Large intestine (tissue), 3 donors: ENCODE data around the gene OR51F2. TPM values are rescaled to one million over a fixed set of nuclear protein-coding genes. Genes with fewer than 3 reads are reported as not detected.
"Not testable (repeated sequence)": the region's sequence is repeated elsewhere in the genome, so short reads cannot be mapped to it uniquely, and the experiment has no call there.

ENCODE experiments used
- DNase-seq, 2 donors: peaks; one replicate each; pipeline versions ENCODE4 v3.0.0 to v3.0.0-alpha.2; 2013
- H3K27ac ChIP-seq: one replicate; pipeline ENCODE4 v1.5.1; 2013; ENCODE audit warnings: low read length
- H3K27me3 ChIP-seq: 2 replicates; pipeline ENCODE4 v1.6.1; 2013; ENCODE audit warnings: low read length; ENCODE audit not compliant: control insufficient read depth, insufficient read depth
- H3K36me3 ChIP-seq: 2 replicates; pipeline ENCODE4 v1.6.1; 2013; ENCODE audit warnings: low read length; ENCODE audit not compliant: control insufficient read depth, insufficient read depth
- H3K4me1 ChIP-seq: one replicate; pipeline ENCODE4 v1.6.1; 2013; ENCODE audit warnings: low read length; ENCODE audit not compliant: control insufficient read depth, insufficient read depth
- H3K4me3 ChIP-seq: one replicate; pipeline ENCODE4 v1.5.1; 2013; ENCODE audit warnings: low read length
- H3K9me3 ChIP-seq: one replicate; pipeline ENCODE4 v1.6.1; 2013; ENCODE audit warnings: mild to moderate bottlenecking, low read depth, low read length, moderate library complexity; ENCODE audit not compliant: control insufficient read depth
- WGBS: methylation state at CpG from one replicate; pipeline ENCODE4 v1.1.5; 2013; ENCODE audit warnings: low lambda C conversion rate; ENCODE audit not compliant: insufficient coverage; 5-methylcytosine and 5-hydroxymethylcytosine counted together
- polyA plus RNA-seq: library from polyadenylated mRNA; unstranded; fragments of 120-200 nt; gene quantifications from one replicate; pipeline ENCODE4 v1.2.1, GENCODE V29; 2013

The OR51F2 gene
- polyA plus RNA-seq, 1 donor, result not detected

- Histone ChIP-seq H3K36me3 (no peaks in the 10 kb centered on the region), H3K27me3 (no peaks in the 10 kb centered on the region), H3K4me1 (no peaks in the 10 kb centered on the region), H3K4me3 (no peak overlapping the region), H3K27ac (no peak overlapping the region), H3K9me3 (no peaks in the 10 kb centered on the region)
- DNase-seq, result no peak
- WGBS, result no CpG with 5 or more reads among the region's 2 CpGs
Observed at GRCh38 chr11:4830909-4831308, 9.8 kb downstream of the OR51F2 start.

GRCh38 chr11:4839851-4840549 is 18.9 kb downstream of the OR51F2 start:
- no peaks in the 10 kb centered on the region for H3K27me3 ChIP-seq
- H3K4me1 ChIP-seq, result no peaks in the 10 kb centered on the region
- WGBS, result no CpG with 5 or more reads among the region's 2 CpGs
- H3K4me3 ChIP-seq, result no peak overlapping the region
- no peaks in the 10 kb centered on the region for H3K36me3 ChIP-seq
- H3K9me3 ChIP-seq, result no peaks in the 10 kb centered on the region
- DNase-seq, result no peak
- H3K27ac ChIP-seq, result no peak overlapping the region

DNA sequence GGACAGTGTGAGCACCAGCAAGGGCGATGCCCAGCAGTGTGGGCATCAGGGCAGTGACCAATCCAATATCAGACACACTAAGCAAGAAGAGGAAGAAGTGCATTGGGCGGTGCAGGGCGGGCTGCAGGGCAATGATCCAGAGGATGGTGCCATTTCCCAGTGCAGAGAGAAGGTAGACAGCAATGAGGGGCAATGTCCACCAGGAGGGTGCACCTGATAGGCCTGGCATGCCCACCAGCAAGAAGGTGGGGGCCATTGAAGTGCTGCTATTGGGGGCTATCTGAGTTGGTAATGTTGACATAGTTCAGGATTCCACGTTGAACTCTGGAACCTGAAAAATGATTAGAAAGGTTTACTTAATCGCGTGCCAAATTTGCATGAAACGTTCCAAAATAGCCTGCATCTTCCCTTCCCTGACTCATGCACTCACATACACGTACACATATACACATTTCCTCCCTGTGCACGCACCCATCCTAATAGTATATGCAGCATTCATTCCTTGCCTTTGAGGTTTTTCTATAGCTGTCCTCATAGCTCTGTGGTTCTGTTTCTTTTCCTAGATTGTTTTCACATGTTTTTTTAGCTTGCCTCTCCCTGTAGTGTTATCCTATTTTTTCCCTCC is 27.9 kb downstream of the OR51F2 start, which contains the start of gene OR51S1:
TSS of gene OR51S1 (minus strand) at position 301 of the 625 bp plus-strand sequence. CDS start at position 301, 0 bp downstream.
- H3K27me3 ChIP-seq, result no peaks in the 10 kb centered on the region
- no peak within 1 kb of the TSS for H3K4me3 ChIP-seq
- no peaks in the 10 kb centered on the region for H3K4me1 ChIP-seq
- no peak within 1 kb of the TSS for H3K27ac ChIP-seq
- DNase-seq, result no peak
- no peaks in the 10 kb centered on the region for H3K36me3 ChIP-seq
- no peaks in the 10 kb centered on the region for H3K9me3 ChIP-seq
- WGBS, result 60% methylated on average over 5 of the region's 9 CpGs

GRCh38 chr11:4851033-4851432 is 29.9 kb downstream of the OR51F2 start:
- no CpG with 5 or more reads among the region's 4 CpGs for WGBS
- no peak for DNase-seq
- Histone ChIP-seq H3K9me3 (no peaks in the 10 kb centered on the region), H3K36me3 (no peaks in the 10 kb centered on the region), H3K4me1 (no peaks in the 10 kb centered on the region), H3K4me3 (no peak overlapping the region), H3K27ac (no peak overlapping the region), H3K27me3 (no peaks in the 10 kb centered on the region)

- not testable (repeated sequence) for H3K4me1 ChIP-seq
- no CpG with 5 or more reads among the region's 7 CpGs for WGBS
Observed at GRCh38 chr11:4854286-4854685, 33.2 kb downstream of the OR51F2 start.

GRCh38 chr11:4862447-4863236 is 41.5 kb downstream of the OR51F2 start:
- H3K9me3 ChIP-seq, result no peaks in the 10 kb centered on the region
- no peak for DNase-seq
- no peak overlapping the region for H3K27ac ChIP-seq
- no peaks in the 10 kb centered on the region for H3K27me3 ChIP-seq
- H3K4me1 ChIP-seq, result no peaks in the 10 kb centered on the region
- no peaks in the 10 kb centered on the region for H3K36me3 ChIP-seq
- no peak overlapping the region for H3K4me3 ChIP-seq

More at GRCh38 chr11:4854286-4854685, 33.2 kb downstream of the OR51F2 start:
- not testable (repeated sequence) for H3K36me3 ChIP-seq, H3K9me3 ChIP-seq, H3K4me3 ChIP-seq, DNase-seq, H3K27ac ChIP-seq, H3K27me3 ChIP-seq

GRCh38 chr11:4863876-4864275 is 42.8 kb downstream of the OR51F2 start:
- no peak for DNase-seq
- H3K36me3 ChIP-seq, result no peaks in the 10 kb centered on the region
- no peak overlapping the region for H3K27ac ChIP-seq
- H3K4me1 ChIP-seq, result no peaks in the 10 kb centered on the region
- no peak overlapping the region for H3K4me3 ChIP-seq
- H3K9me3 ChIP-seq, result no peaks in the 10 kb centered on the region
- no peaks in the 10 kb centered on the region for H3K27me3 ChIP-seq
- WGBS, result no CpG with 5 or more reads among the region's 4 CpGs

GRCh38 chr11:4865855-4866254 is 44.7 kb downstream of the OR51F2 start:
- DNase-seq, result no peak
- 50% methylated on average over 1 of the region's 1 CpG for WGBS
- Histone ChIP-seq H3K27ac (no peak overlapping the region), H3K36me3 (no peaks in the 10 kb centered on the region), H3K4me3 (no peak overlapping the region), H3K4me1 (no peaks in the 10 kb centered on the region), H3K9me3 (no peaks in the 10 kb centered on the region), H3K27me3 (no peaks in the 10 kb centered on the region)

Other genes starting within 250 kb of the OR51F2 start
- 0.03 TPM for gene OR52I2, start 239.6 kb upstream of the OR51F2 start, polyA plus RNA-seq
- 0.03 TPM for gene OR52I1, start 227.3 kb upstream of the OR51F2 start, polyA plus RNA-seq
- 19.8 TPM for gene TRIM68, start 213.1 kb upstream of the OR51F2 start, polyA plus RNA-seq
- 0.01 TPM for gene OR51D1, start 183.8 kb upstream of the OR51F2 start, polyA plus RNA-seq
- 3.0 TPM for gene OR51E1, start 177.3 kb upstream of the OR51F2 start, polyA plus RNA-seq
- gene OR51E2, start 123.5 kb upstream of the OR51F2 start, polyA plus RNA-seq, result 0.34 TPM
- gene MMP26, start 116.5 kb upstream of the OR51F2 start, polyA plus RNA-seq, result not detected
- gene OR51F1, start 51.4 kb upstream of the OR51F2 start, polyA plus RNA-seq, result not detected
- gene OR52R1, start 16.9 kb upstream of the OR51F2 start, polyA plus RNA-seq, result not detected
- gene OR51S1, start 27.9 kb downstream of the OR51F2 start, polyA plus RNA-seq, result not detected
- gene OR51T1, start 60.6 kb downstream of the OR51F2 start, polyA plus RNA-seq, result not detected
- gene OR51A7, start 82.5 kb downstream of the OR51F2 start, polyA plus RNA-seq, result not detected
- gene OR51G2, start 98.0 kb downstream of the OR51F2 start, polyA plus RNA-seq, result not detected
- gene OR51G1, start 103.0 kb downstream of the OR51F2 start, polyA plus RNA-seq, result not detected
- gene OR51A4, start 126.3 kb downstream of the OR51F2 start, polyA plus RNA-seq, result not detected
- not detected for gene OR51A2, start 134.4 kb downstream of the OR51F2 start, polyA plus RNA-seq
- not detected for gene OR51L1, start 173.5 kb downstream of the OR51F2 start, polyA plus RNA-seq
- gene OR52J3, start 225.2 kb downstream of the OR51F2 start, polyA plus RNA-seq, result not detected
- not detected for gene OR52E2, start 238.3 kb downstream of the OR51F2 start, polyA plus RNA-seq
- gene OR52E1, start 248.3 kb downstream of the OR51F2 start, polyA plus RNA-seq, result not detected